A673 (cell line): ENCODE data around the gene CERS6. TPM values are rescaled to one million over a fixed set of nuclear protein-coding genes. Genes with fewer than 3 reads are reported as not detected.
A peak's percentile ranks its signal among the peaks of the same experiment; 100 is the strongest.

Experiments
- BruUV-seq: library from RNA; stranded (reverse); fragments of 400-500 nt; replicated peaks from 2 replicates; lab custom pipeline; 2021; lab: Mats Ljungman, UMichigan
- CTCF ChIA-PET: fragments of 300-600 bp; sonication (Branson Sonifier 250); formaldehyde crosslinking; loops from one replicate; lab custom pipeline; 2022; ENCODE audit warnings: antibody characterized with exemption; lab: Charles Lee
- POLR2A ChIA-PET: fragments of 300-600 bp; sonication (Branson Sonifier 250); formaldehyde crosslinking; loops from one replicate; lab custom pipeline; 2022; ENCODE audit warnings: antibody characterized with exemption; ENCODE audit not compliant: low non-redundant PET; lab: Charles Lee
- DNase-seq: peaks from one replicate; pipeline ENCODE4 v3.0.0-alpha.2; 2015; ENCODE audit warnings: low spot score
- H3K27ac ChIP-seq: fragments of 200-600 bp; sonication (generic); 2 replicates; pipeline ENCODE4 v1.5.1; 2016; ENCODE audit warnings: mixed run types, low read depth, mild to moderate bottlenecking, mixed read lengths, antibody characterized with exemption, low read length; ENCODE audit not compliant: poor library complexity, severe bottlenecking
- H3K27me3 ChIP-seq: fragments of 200-600 bp; sonication (generic); replicated peaks from 2 replicates; pipeline ENCODE4 v1.6.1; 2017; ENCODE audit warnings: mixed run types, low read depth, mild to moderate bottlenecking, mixed read lengths, antibody characterized with exemption, low read length; ENCODE audit not compliant: insufficient read depth, poor library complexity
- H3K36me3 ChIP-seq: fragments of 200-600 bp; sonication (generic); 2 replicates; pipeline ENCODE4 v1.6.1; 2016; ENCODE audit warnings: mixed run types, mild to moderate bottlenecking, mixed read lengths, antibody characterized with exemption, low read length; ENCODE audit not compliant: insufficient read depth, poor library complexity, severe bottlenecking
- H3K4me1 ChIP-seq: fragments of 200-600 bp; sonication (generic); 2 replicates; pipeline ENCODE4 v1.6.1; 2017; ENCODE audit warnings: mixed run types, mild to moderate bottlenecking, mixed read lengths, antibody characterized with exemption, low read length; ENCODE audit not compliant: insufficient read depth, poor library complexity, severe bottlenecking
- H3K4me3 ChIP-seq: fragments of 200-600 bp; sonication (generic); 2 replicates; pipeline ENCODE4 v1.5.1; 2016; ENCODE audit warnings: low read depth, mixed run types, mild to moderate bottlenecking, mixed read lengths, low read length; ENCODE audit not compliant: poor library complexity, severe bottlenecking
- H3K9me3 ChIP-seq: fragments of 200-600 bp; sonication (generic); 2 replicates; pipeline ENCODE4 v1.6.1; 2016; ENCODE audit warnings: mixed run types, low read depth, mild to moderate bottlenecking, mixed read lengths, antibody characterized with exemption, low read length; ENCODE audit not compliant: poor library complexity, severe bottlenecking
- EZH2 ChIP-seq: fragments of 200-600 bp; sonication (generic); IDR thresholded peaks from 2 replicates; pipeline ENCODE4 v1.6.1; 2017; ENCODE audit warnings: borderline replicate concordance, low read depth, mild to moderate bottlenecking, mixed read lengths, antibody characterized with exemption, low read length; ENCODE audit not compliant: poor library complexity, severe bottlenecking
- intact Hi-C: fragments of 100-400 bp; cut with micrococcal nuclease; formaldehyde crosslinking; loops from one replicate; pipeline ENCODE4 v1.10.0; 2022; ENCODE audit not compliant: unreplicated experiment
- total RNA-seq: library from RNA; stranded (reverse); gene quantifications from 2 replicates; pipeline ENCODE4 v1.2.3, GENCODE V29; 2021
- TF ChIP-seq, protein P1 (sequence below): fragments of 300-800, 200-600 bp; sonication (generic); conservative IDR thresholded peaks from 2 replicates; pipeline ENCODE4 v1.5.1; 2017; ENCODE audit warnings: low read depth, mild to moderate bottlenecking, antibody characterized with exemption, low read length, moderate library complexity, mixed read lengths

The CERS6 gene
- total RNA-seq, 1 experiment from 2014 or later = 12.4 TPM

DNA sequence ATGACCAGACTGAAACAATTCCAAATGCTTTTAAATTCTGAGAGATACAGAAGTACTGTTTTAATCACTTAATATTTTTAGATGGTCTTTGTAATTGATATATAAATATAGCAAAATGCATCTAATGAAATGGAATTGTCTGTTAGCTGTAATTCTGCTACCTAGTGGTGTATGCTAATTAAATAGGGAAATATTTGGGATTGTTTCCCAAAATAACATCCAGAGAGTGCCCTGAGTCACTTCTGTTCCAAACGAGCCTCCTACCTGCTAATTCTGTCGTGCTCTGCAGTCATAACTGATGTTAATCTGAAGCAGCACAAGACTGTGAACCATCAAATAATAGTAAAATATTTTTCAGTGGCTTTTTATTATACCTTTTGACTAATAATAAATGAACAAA is 274.9 kb downstream of the CERS6 start:
- Histone ChIP-seq H3K4me3 (no peak overlapping the region), H3K36me3 (no peaks in the 10 kb centered on the region), H3K9me3 (no peaks in the 10 kb centered on the region), H3K27ac (no peak overlapping the region), H3K4me1 (peaks cover 10% of the 10 kb centered on the region), H3K27me3 (no peaks in the 10 kb centered on the region)
- DNase-seq = no peak
- BruUV-seq = no TSS peak
- POLR2A ChIA-PET = no interaction called here
- intact Hi-C loops = no loop called here
- CTCF ChIA-PET = no interaction called here
- TF ChIP-seq, protein P1, sequence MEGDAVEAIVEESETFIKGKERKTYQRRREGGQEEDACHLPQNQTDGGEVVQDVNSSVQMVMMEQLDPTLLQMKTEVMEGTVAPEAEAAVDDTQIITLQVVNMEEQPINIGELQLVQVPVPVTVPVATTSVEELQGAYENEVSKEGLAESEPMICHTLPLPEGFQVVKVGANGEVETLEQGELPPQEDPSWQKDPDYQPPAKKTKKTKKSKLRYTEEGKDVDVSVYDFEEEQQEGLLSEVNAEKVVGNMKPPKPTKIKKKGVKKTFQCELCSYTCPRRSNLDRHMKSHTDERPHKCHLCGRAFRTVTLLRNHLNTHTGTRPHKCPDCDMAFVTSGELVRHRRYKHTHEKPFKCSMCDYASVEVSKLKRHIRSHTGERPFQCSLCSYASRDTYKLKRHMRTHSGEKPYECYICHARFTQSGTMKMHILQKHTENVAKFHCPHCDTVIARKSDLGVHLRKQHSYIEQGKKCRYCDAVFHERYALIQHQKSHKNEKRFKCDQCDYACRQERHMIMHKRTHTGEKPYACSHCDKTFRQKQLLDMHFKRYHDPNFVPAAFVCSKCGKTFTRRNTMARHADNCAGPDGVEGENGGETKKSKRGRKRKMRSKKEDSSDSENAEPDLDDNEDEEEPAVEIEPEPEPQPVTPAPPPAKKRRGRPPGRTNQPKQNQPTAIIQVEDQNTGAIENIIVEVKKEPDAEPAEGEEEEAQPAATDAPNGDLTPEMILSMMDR = no peak
- no peak for TF ChIP-seq EZH2

DNA sequence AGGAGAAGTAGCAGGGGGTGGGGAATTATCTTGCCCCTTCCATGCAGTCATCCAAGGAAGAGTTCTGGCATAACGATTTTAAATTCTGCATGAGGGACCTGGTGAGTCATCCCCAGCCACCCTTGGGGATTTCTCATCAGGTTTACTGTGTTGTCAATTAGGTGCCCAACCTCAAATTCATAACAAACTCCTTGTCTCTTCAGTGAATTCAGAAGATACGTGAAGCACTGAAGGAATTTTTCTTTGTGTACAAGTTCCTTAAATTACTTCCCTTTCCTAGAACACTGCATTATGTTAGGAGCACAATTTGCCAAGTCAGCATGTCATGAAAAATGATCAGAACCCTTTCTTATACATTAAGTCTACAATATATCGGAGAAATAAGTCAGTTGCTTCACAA is 275.5 kb downstream of the CERS6 start:
- H3K36me3 ChIP-seq = no peaks in the 10 kb centered on the region
- no peak overlapping the region for H3K27ac ChIP-seq
- H3K4me1 ChIP-seq = peaks cover 10% of the 10 kb centered on the region
- intact Hi-C loops = no loop called here
- ChIA-PET CTCF (no interaction called here), POLR2A (no interaction called here)
- H3K27me3 ChIP-seq = no peaks in the 10 kb centered on the region
- peak; percentile 51 for DNase-seq
- TF ChIP-seq, protein P1 = no peak
- TF ChIP-seq EZH2 = no peak
- no peak overlapping the region for H3K4me3 ChIP-seq
- no TSS peak for BruUV-seq
- H3K9me3 ChIP-seq = no peaks in the 10 kb centered on the region

DNA sequence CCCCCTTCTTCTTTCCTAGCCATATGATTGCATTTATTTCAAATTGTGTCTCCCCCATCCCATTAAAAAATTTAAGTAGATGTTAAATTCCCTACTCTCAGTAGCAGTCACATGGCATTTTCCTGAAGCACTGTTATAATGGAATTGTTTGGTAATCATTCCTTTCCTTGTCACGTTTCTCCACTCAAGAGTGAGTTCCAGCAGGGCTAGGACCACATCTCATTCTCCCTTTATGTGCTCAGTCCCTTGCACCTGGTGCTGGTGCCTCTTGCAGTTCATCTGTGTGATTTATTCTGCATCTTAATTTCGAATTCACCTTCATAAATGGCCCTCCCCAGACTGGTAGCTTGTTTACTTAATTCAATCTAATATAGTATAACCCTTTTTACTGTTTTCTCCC is 276.0 kb downstream of the CERS6 start:
- intact Hi-C loops = no loop called here
- CTCF ChIA-PET = no interaction called here

More for the DNA sequence above, 276.0 kb downstream of the CERS6 start:
- H3K9me3 ChIP-seq = no peaks in the 10 kb centered on the region
- no peak for DNase-seq
- no peak overlapping the region for H3K27ac ChIP-seq
- H3K36me3 ChIP-seq = no peaks in the 10 kb centered on the region
- no peak for TF ChIP-seq EZH2
- TF ChIP-seq, protein P1 = no peak
- POLR2A ChIA-PET = no interaction called here
- peaks cover 10% of the 10 kb centered on the region for H3K4me1 ChIP-seq
- H3K27me3 ChIP-seq = no peaks in the 10 kb centered on the region
- BruUV-seq = no TSS peak
- no peak overlapping the region for H3K4me3 ChIP-seq
